ENCODE data around the gene ASRGL1.
"Not testable (repeated sequence)": the region's sequence is repeated elsewhere in the genome, so short reads cannot be mapped to it uniquely, and the experiment has no call there.

Gene ASRGL1

DNA sequence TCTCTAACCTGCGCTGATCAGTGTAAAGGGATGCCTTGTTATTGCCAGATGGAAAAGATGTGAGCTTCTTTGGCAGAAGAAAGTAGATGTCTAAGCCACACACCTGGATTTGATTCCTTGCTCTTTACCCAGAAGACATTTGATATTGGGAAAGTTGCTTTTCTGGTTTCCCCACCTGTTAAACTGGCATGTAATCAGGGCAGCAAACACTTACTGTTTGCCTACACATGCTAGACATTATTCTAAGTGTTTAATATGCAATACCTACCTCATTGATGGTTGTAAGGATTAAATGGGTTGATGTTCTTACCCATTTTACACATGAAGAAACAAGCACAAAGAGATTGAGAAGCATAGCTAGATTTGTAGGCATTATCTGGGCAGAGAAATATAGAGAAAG, 16.6 kb downstream of the ASRGL1 start:
- no peak for DNase-seq

DNA sequence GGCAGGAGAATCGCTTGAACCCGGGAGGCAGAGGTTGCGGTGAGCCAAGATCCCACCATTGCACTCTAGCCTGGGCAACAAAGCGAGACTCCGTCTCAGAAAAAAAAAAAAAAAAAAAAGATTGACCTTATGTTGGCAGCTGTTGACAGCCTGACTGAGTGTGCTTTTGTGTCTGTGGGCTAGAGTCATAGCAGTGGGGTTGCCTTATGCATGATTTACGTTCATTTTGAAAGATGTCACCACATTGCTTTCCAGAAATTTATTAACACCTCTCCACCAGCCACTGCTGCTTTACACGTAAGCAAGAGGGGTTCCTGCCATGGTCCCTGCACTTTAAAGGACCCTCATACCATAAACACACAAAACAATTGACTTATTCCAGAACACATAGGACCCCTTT, 21.0 kb downstream of the ASRGL1 start:
- no peak for DNase-seq

DNA sequence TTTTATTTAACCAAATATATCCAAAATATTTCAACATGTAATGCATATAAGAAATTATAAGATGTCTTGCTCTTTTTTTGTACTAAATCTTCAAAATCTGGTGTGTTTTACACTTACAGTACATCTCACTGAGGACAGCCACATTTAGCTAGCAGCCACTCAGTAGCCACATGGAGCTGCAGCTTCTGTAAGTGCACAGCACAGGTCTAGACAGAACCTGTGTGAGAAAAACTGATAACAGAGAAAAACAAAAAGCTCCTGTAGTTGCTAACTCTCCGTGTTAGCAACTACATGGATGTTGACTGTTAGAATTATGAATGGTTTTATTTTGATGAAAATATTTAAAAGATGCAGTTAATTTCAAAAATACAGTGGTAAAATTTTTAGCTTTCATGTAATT, 22.2 kb downstream of the ASRGL1 start:
- no peak for DNase-seq

DNA sequence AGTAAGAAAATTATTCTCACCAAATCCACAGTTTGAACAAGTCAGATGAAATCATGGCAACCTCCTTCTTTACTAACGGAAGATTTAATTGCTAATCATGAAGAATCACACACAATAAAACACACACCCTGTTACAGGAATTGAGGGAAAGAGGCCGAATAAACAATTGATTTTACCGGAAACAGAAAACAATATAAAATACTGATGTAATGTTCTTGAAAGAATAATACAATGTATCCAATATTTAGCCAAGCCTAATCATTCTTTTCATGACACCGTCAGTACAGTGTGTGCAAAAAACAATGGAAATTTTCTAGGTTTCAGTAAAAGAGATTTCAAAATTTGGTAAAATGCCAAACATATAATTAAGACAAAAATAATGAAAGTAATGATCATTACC, 23.4 kb downstream of the ASRGL1 start:
- no peak for DNase-seq

DNA sequence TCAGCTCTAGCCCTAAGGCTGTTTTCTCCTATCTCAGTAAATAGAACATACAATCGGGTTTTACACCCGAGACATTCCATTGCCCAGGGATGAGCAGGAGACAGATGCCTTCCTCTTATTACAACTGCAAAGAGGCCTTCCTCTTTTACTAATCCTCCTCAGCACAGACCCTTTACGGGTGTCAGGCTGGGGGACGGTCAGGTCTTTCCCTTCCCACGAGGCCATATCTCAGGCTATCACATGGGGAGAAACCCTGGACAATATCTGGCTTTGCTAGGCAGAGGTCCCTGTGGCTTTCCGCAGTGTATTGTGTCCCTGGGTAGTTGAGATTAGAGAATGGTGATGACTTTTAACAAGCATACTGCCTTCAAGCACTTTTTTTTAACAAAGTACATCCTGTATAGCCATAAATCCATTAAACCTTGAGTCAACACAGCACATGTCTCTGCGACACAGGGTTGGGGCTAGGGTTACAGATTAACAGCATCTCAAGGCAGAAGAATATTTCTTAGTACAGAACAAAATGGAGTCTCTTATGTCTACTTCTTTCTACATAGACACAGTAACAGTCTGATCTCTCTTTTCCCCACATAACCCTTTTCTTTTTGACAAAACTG, 31.7 kb downstream of the ASRGL1 start:
- not testable (repeated sequence) for DNase-seq

DNA sequence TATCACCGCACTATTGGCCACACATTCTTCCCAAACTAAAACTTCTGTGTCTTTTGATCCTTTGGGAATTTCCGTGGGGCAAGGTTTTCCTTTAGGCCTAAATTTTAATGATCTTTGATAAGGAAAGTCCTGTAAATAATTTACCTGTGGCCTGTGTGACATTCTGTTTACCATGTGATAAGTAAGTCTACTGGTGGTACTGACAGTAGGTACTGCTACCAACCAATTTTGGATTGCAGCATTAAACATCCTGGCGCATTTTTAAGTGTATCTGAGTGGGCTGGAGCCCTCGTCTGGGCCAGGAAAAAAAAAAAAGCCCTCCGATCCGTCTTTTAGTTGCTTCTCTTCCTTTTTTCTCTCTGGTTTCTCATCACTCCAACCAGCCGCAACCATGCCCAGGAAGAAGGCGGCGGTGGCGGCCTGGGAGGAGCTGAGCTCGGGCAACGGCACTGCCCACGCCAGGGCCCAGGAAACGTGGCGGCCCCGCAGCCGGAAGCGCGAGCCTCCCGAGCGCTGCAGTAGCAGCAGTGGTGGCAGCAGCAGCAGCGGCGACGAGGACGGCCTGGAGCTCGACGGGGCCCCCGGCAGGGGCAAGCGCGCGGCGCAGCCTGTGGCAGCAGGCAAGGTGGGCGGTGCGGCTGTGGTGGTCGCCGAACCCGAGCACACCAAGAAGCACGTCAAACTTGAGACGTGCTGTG, 33.6 kb downstream of the ASRGL1 start:
- DNase-seq: peak in 1 of 2 donors; percentile 23

DNA sequence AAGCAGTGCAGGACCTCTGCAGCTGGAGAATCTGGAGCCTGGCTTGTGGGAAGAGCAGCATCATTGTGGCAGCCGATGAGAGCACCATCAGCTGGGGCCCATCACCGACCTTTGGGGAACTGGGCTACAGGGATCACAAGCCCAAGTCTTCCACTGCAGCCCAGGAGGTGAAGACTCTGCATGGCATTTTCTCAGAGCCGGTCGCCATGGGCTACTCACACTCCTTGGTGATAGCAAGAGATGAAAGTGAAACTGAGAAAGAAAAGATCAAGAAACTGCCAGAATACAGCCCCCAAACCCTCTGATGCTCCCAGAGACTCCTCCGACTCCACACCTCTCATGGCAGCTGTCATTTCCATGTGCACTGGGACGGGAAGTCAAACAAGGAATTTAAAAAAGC, 35.6 kb downstream of the ASRGL1 start:
- no peak for DNase-seq

DNA sequence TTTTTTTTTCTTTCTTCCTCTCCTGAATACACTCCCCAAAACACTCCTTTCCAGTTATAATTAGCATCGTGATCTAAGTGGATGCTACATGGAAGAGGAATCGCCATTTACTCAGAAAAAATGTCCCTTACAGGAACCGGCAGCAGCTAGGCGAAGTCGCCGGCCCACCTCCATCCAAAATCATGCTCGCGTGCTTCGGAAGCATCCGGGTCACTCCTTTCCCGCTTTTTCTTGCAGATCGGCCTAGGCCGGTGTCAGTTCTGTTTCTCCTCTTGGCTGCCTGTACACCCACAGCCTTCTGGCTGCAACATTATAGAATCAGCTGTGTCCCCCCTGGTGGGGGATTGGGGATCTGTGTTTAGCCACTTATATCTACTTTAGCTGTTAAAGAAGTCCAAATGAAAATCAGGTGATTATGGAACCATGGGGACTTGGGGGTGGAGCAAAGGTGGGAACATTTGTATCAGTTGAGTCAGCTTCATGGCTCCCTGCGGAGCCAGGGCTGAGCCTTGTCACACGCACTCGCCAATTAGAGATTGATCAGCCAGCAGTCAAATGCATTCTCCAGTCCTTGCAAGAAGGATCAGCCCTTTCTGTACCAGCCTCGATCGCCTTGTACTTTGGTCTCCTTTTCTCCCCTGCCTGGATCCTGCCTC, 36.3 kb downstream of the ASRGL1 start:
- no peak for DNase-seq

DNA sequence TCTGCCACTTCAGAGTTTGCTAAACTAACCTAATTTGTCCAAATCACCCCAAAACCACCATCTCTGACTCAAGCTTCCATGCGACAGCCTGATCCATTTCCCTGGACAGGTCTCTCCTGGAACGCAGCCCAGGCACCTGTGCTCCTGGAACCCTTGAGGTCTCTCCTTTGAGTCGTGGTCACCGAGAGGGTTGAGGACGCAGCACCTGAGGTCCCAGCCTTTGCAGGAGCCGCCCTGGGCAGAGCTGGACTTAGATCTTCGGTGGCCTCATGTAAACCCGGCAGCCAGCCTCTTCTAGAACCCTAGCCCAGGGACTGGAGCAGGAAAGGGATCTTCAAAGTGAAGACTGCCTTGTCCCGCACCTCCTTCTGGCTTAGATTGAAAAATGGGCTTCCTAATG, 37.6 kb downstream of the ASRGL1 start:
- DNase-seq: no peak

DNA sequence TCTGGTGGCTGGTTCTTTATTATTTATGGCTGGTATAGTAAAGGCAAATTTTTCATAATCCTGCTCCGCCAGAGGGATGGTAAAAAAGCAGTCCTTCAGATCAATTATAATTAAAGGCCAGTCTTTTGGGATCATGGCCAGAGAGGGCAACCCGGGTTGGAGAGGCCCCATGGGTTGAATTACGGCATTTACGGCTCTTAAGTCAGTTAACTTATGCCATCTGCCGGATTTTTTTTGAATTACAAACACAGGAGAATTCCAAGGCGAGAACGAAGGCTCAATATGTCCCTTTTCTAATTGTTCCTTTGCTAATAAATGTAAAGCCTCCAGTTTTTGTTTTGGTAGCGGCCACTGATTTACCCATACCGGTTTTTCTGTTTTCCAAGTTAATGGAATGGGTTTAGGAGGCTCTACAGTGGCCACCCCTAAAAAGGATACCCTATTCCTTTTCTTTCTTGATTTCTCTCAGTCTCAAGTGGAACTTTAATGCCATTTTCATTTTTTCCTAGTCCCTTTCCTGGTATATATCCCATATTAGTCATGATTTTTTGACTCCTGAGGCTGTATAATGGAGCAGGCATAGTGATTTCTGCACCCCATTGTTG, 41.3 kb downstream of the ASRGL1 start:
- peak in 1 of 2 donors; percentile 20 for DNase-seq

DNA sequence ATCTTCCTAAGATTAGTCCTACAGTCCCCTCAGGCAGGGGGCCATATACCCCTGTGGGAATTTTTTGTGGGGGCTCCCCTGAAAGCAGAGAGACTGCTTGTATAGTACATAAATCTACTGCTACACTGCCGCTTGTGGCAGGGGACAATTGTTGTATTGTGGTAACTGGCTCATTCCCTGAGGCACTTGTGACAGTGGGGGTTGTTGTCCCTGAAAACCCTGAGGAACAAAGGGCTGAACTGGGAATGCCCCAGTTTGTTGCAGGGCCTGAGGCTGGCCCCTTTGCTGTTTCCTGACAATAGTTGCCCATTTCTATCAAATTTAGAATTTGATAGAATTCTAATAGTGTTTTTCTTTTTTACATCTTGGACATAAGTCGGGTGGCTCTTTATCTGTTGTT, 42.3 kb downstream of the ASRGL1 start:
- not testable (repeated sequence) for DNase-seq

DNA sequence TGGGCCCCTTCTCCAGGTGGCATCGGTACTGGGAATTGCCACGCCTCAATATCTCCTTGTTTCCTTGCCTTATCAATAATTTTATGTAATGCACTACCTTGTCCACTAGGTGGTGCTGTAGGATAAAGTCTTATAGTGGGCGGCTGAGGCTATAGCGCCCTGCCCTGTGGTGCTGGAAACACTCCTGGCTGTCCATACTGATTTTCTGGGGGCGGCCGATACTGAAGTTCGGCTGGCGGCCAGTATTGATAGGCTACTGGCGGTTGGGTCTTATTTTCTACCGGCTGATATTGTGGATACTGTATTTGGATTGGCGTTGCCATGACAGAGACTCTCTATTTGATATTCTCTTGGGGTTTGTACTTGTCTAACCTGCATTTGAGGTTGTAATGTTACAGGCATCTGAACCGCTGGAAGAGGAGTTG, 43.6 kb downstream of the ASRGL1 start:
- DNase-seq: peak; percentile 31 to 43

DNA sequence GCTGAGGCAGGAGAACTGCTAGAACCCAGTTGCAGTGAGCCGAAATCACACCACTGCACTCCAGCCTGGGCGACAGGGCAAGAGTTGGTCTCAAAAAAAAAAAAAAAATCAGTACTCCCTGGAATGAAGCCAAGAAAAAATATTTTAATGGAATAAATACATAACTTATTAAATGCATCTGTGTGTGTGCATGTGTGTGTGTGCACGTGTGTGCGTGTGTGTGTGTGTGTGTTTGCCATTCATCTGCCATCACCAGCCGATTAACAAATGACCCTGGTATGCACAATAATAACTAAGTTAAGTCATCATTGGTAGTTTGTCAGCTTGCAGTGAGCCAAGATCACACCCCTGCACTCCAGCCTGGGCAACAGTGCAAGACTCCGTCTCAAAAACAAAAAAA, 46.6 kb downstream of the ASRGL1 start:
- no peak for DNase-seq

DNA sequence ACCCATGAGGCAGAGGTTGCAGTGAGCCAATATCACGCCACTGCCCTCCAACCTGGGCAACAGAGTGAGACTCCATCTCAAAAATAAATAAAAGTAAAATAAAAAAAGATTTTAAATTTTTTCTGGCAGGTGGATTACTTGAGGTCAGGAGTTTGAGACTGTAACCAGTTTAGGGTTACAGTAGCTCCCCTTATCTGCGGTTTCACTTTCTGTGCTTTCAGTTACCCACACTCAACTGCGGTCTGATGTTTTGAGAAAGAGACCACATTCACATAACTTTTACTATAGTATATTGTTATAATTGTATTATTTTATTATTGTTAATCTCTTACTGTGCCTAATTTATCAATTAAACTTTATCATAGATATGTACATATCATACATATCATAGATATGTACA, 48.8 kb downstream of the ASRGL1 start:
- not testable (repeated sequence) for DNase-seq

DNA sequence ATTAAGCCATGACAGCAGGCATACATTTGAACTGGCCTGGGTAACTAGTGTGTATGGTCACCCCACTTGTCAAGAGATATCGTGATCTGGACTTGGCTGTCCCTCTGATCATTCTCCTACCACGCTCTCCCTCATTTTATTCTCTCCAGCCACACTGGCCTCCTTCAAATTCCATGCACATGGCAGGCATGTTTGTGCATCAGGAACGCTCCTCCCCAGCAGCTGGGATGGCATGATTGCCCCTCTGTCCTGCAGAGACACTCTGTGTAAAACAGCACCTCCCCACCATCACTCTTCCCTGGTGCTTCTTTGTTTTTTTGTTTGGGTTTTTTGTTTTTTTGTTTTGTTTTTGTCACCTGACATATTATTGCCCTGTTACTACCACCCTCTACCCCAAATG, 50.1 kb downstream of the ASRGL1 start:
- no peak for DNase-seq

DNA sequence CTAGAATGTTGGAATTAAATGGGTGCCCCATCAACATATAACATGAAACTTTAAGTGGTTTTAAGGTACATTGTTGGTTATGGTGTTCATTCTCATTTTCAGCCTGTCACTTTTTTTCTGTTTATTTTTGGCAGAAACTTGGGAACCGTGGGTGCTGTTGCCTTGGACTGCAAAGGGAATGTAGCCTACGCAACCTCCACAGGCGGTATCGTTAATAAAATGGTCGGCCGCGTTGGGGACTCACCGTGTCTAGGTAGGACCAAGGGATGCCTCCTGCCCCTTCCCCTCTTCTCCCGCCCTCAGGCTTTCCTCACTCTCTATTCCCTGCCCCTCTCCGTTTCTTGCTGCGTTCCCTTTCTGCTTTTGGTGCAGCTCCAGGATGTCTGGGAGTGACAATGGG, 51.8 kb downstream of the ASRGL1 start:
- no peak for DNase-seq

DNA sequence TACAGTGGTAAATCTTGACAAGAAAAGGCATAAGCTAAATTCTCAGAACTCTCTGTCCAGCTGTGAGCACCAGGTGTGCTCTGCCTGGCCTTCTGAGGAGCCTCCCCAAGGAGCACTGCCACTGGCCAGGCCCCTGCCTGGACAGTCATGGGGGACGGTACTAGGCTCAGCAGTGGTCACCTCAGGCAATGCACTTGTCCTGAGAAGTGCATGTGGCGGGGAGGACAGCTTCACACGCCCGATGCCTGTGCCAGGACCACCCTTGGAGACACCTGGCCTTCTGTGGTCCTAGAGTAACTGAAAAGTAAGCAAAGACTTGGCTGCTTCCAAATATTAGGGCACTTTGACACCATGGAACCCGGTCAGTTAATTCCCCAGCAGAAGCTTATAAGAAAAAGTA, 53.0 kb downstream of the ASRGL1 start:
- no peak for DNase-seq

DNA sequence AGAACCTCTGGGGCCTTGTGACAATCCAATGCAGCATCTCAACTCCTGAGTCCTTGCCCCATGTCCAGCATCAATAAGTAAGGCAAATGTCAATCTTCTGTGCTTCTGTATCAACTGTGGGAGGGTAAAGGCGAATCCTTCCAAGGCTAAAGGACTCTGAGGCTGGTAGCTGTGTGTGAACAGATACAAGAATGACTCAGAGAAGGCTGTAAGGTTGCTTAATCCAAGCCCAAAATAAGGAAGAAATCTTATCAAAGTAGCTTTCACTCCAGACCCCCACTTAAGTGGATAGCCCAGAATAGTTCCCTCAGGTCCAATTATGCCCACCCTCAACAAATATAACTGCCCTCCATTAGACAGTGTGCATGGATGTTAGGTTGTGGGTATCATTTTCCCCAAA, 53.5 kb downstream of the ASRGL1 start:
- DNase-seq: no peak

DNA sequence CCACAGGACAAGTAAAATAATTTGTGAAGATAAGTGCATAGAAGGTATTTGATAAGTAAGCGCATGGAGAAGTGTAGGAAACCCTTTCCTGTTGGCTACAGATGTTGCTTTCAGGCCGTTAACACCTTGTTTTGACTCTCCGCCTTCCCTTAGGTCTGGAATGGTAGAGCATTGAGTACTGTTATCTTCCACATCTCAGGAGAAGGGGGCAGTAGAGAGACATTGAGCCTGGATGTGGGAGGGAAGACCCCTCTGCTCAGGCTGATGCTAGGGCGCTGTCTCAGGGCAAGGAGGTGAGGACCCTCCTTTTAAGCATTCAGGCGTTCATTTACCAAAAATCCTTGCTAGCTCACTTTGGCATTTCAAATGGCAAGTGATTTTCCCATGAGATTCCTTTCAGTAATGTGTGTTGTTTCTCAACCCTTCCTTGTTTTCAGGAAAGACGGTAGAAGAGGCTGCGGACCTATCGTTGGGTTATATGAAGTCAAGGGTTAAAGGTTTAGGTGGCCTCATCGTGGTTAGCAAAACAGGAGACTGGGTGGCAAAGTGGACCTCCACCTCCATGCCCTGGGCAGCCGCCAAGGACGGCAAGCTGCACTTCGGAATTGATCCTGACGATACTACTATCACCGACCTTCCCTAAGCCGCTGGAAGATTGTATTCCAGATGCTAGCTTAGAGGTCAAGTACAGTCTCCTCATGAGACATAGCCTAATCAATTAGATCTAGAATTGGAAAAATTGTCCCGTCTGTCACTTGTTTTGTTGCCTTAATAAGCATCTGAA, 54.6 kb downstream of the ASRGL1 start:
- no peak for DNase-seq

DNA sequence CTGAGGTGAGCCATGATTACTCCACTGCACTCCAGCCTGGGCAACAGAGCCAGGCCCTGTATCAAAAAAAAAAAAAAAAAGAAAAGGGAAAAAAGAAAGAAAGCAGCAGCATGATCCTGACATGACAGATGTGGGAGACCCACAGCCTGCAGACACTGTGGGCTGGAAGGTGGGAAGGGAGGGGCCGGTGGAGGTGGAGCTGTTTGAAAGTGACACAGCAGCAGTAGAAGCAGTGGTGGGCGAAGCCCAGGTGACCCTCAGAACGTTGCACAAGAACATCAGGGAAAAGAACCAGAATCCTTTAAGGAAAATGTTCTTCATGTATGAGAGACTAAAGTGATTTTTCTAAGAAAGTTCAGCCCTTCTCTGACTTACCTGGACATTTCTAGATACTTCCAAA, 55.3 kb downstream of the ASRGL1 start:
- DNase-seq: no peak

DNA sequence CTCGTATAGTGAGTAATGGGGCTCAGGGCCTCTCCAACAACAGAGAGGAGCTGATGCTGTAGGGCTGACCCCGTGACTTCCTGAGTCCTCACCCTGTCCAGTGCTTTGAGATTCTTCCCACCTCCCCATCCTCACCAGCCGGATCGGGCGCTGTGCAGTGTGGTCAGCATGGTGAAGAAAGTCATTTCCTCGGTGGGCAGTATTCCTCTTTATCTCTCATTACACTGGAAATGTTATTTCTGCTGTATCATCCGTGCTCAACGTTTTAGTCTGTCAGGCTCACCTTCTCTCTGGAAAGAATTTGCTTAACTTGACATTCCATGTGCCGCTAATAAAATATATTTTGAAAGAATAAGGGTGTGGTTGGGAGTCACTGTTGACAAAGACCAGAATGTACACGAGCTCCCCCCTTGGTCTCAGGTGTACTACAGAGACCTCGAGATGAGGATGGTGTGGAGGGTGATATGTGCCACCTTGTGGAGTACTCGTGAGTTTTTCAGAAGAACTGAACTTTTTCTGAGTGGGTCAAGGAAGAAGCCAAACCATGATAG, 55.9 kb downstream of the ASRGL1 start:
- peak in 1 of 2 donors; percentile 18 for DNase-seq

DNA sequence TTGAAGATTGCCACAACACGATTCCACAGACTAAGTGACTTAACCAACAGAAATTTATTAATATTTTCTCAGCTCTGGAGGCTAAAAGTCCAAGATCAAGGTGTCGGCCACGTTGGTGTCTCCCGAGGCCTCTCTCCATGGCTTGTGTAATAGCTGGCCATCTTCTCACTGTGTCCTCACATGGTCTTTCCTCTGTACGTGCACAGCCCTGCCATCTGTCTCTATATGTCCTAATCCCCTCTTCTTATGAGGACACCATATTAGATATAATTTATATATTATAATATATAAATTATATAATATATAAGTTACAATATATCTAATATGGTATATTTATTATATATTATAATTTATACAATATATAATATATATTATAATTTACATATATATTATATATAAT, 56.5 kb downstream of the ASRGL1 start:
- DNase-seq: no peak

Data from activated CD4-positive, alpha-beta T cell treated with anti-CD3 and anti-CD28 coated beads for 4 hours (primary cell).